Suppressor macrophage (primary cell): ENCODE data around the gene SLC6A3.
A peak's percentile ranks its signal among the peaks of the same experiment; 100 is the strongest.

Experiments
- DNase-seq, 4 experiments: peaks; one replicate each; pipeline ENCODE4 v3.0.0-alpha.2; 2020 to 2022

SLC6A3 gene

GRCh38 chr5:1345876-1346626 lies 99.2 kb downstream of the SLC6A3 start:
- DNase-seq = no peak

GRCh38 chr5:1344975-1345838 lies 100.0 kb downstream of the SLC6A3 start, which contains the start of gene CLPTM1L:
Gene CLPTM1L (minus strand): TSS chr5:1345099. CDS start chr5:1344841, 258 bp downstream.
- DNase-seq = peak; percentile 92 to 98 (median 95)

- peak; percentile 24 to 62 (median 46) for DNase-seq
Measured at GRCh38 chr5:1343931-1344901, 101.0 kb downstream of the SLC6A3 start.

- DNase-seq = no peak
Measured at GRCh38 chr5:1343315-1343751, 101.9 kb downstream of the SLC6A3 start.
